Sigmoid colon (tissue), 7 donors: ENCODE results near the gene TEK. TPM values are rescaled to one million over a fixed set of nuclear protein-coding genes. Genes with fewer than 3 reads are reported as not detected.

ENCODE experiments used
- DNase-seq: peaks from one replicate; pipeline ENCODE4 v3.0.0-alpha.2; 2019
- H3K27ac ChIP-seq, 4 donors: fragments of 200-600 bp; sonication (generic); one replicate each; pipeline ENCODE4 v1.5.1; 2016 to 2019; ENCODE audit warnings: mild to moderate bottlenecking in 1 of 4
- H3K27me3 ChIP-seq, 3 donors: fragments of 200-600 bp; sonication (generic); one replicate each; pipeline ENCODE4 v1.5.1; 2019; ENCODE audit warnings: mild to moderate bottlenecking in 1 of 3
- H3K36me3 ChIP-seq, 4 donors: fragments of 200-600 bp; sonication (generic); one replicate each; pipeline ENCODE4 v1.5.1; 2016 to 2019
- H3K4me1 ChIP-seq, 4 donors: fragments of 200-600 bp; sonication (generic); one replicate each; pipeline ENCODE4 v1.5.1; 2017 to 2019
- H3K4me3 ChIP-seq, 4 donors: fragments of 200-600 bp; sonication (generic); one replicate each; pipeline ENCODE4 v1.5.1; 2017 to 2019; ENCODE audit warnings: mild to moderate bottlenecking in 2 of 4, moderate library complexity in 1 of 4
- H3K9me3 ChIP-seq, 4 donors: fragments of 200-600 bp in 3 of 4; sonication (generic) in 3 of 4; one replicate each; pipeline versions ENCODE4 v1.5.1 to v1.6.1; 2013 to 2019
- CTCF ChIP-seq, 4 experiments: fragments of 450-650 bp in 3 of 4; fragments of 200-600 bp in 1 of 4; IDR thresholded peaks; one replicate each; pipeline ENCODE4 v1.5.1; 2016 to 2019; ENCODE audit warnings: antibody characterized with exemption in 4 of 4, mild to moderate bottlenecking in 3 of 4, moderate library complexity in 2 of 4
- EP300 ChIP-seq, 4 donors: sonication (generic); formaldehyde crosslinking; IDR thresholded peaks; one replicate each; pipeline ENCODE4 v1.6.1; 2017; ENCODE audit warnings: antibody characterized with exemption in 4 of 4
- POLR2A ChIP-seq, 2 donors: fragments of 450-650 bp; IDR thresholded peaks; one replicate each; pipeline ENCODE4 v1.6.1; 2016; ENCODE audit warnings: antibody characterized with exemption in 2 of 2, mild to moderate bottlenecking in 2 of 2, moderate library complexity in 2 of 2
- POLR2AphosphoS5 ChIP-seq, 4 donors: sonication (generic); formaldehyde crosslinking; IDR thresholded peaks; one replicate each; pipeline ENCODE4 v1.6.1; 2017; ENCODE audit warnings: antibody characterized with exemption in 4 of 4
- WGBS, 2 donors: extraction: QIAGEN DNeasy Blood & Tissue Kit; methylation state at CpG; one replicate each; pipeline ENCODE4 v1.1.7; 2013; 5-methylcytosine and 5-hydroxymethylcytosine counted together
- intact Hi-C: fragments of 100-400 bp; cut with DNase I; formaldehyde crosslinking; loops from one replicate; pipeline ENCODE4 v1.15.1; 2023
- polyA plus RNA-seq, 3 donors: library from polyadenylated mRNA; stranded (reverse); fragments of 200-250 nt; gene quantifications; one replicate each; pipeline ENCODE4 v1.2.3, GENCODE V29; 2013
- total RNA-seq, 4 donors: library from RNA; depleted of rRNA; stranded (reverse); fragments of >200 nt; gene quantifications; one replicate each; pipeline ENCODE4 v1.1.0, GENCODE V29; 2016
- donor health status: healthy with polysubstance abuse.
- donor health status: Bipolar disorder and iron deficiency.
- donor health status: healthy.

Gene TEK
- total and polyA plus RNA-seq, 7 donors, result 0.23 to 11.1 (median 5.8) TPM

GRCh38 chr9:27247756-27248155 is 138.7 kb downstream of the TEK start:
- H3K27ac ChIP-seq, result no peak overlapping the region
- WGBS, 2 donors, result 8 to 17% methylated on average over 2 of the region's 2 CpGs
- H3K4me3 ChIP-seq, result no peak overlapping the region
- intact Hi-C loops, result no loop called here
- no peak for DNase-seq
- TF ChIP-seq POLR2A (IDR thresholded peaks at IDR 0.05) (no peak), CTCF (IDR thresholded peaks at IDR 0.05) (peak in 2 of 4 experiments; percentile 13 to 35)
- no peaks in the 10 kb centered on the region for H3K9me3 ChIP-seq
- H3K36me3 ChIP-seq, result no peaks in the 10 kb centered on the region
- H3K4me1 ChIP-seq, result no peaks in the 10 kb centered on the region
- no peaks in the 10 kb centered on the region for H3K27me3 ChIP-seq

GRCh38 chr9:27248702-27249101 is 139.7 kb downstream of the TEK start:
- no peak for DNase-seq
- H3K9me3 ChIP-seq, result no peaks in the 10 kb centered on the region
- H3K4me3 ChIP-seq, result no peak overlapping the region
- no peak overlapping the region for H3K27ac ChIP-seq
- TF ChIP-seq EP300 (IDR thresholded peaks at IDR 0.05), result no peak
- no peak for TF ChIP-seq CTCF (IDR thresholded peaks at IDR 0.05)
- no peak for TF ChIP-seq POLR2AphosphoS5 (IDR thresholded peaks at IDR 0.05)
- TF ChIP-seq POLR2A (IDR thresholded peaks at IDR 0.05), result no peak
- H3K27me3 ChIP-seq, result no peaks in the 10 kb centered on the region
- H3K4me1 ChIP-seq, result no peaks in the 10 kb centered on the region
- intact Hi-C loops, result no loop called here
- no peaks in the 10 kb centered on the region for H3K36me3 ChIP-seq

- no peaks in the 10 kb centered on the region for H3K9me3 ChIP-seq
- no peaks in the 10 kb centered on the region for H3K4me1 ChIP-seq
- H3K27me3 ChIP-seq, result no peaks in the 10 kb centered on the region
- no peak for TF ChIP-seq POLR2A (IDR thresholded peaks at IDR 0.05)
- TF ChIP-seq POLR2AphosphoS5 (IDR thresholded peaks at IDR 0.05), result no peak
- TF ChIP-seq EP300 (IDR thresholded peaks at IDR 0.05), result no peak
- TF ChIP-seq CTCF (IDR thresholded peaks at IDR 0.05), result no peak
- intact Hi-C loops, result no loop called here
- H3K27ac ChIP-seq, result no peak overlapping the region
- H3K36me3 ChIP-seq, result no peaks in the 10 kb centered on the region
- no peak overlapping the region for H3K4me3 ChIP-seq
- whole genome bisulfite sequencing, 2 donors, result 93 to 96% methylated on average over 7 of the region's 7 CpGs
- no peak for DNase-seq
Measured at GRCh38 chr9:27258662-27259061, 149.6 kb downstream of the TEK start.

GRCh38 chr9:27260789-27261516 is 151.9 kb downstream of the TEK start:
- intact Hi-C loops, result no loop called here
- Histone ChIP-seq H3K27ac (no peak overlapping the region), H3K36me3 (no peaks in the 10 kb centered on the region), H3K4me1 (no peaks in the 10 kb centered on the region), H3K4me3 (no peak overlapping the region), H3K27me3 (no peaks in the 10 kb centered on the region), H3K9me3 (no peaks in the 10 kb centered on the region)
- WGBS, 2 donors, result 87 to 88% methylated on average over 8 of the region's 8 CpGs
- no peak for DNase-seq
- no peak for TF ChIP-seq POLR2A (IDR thresholded peaks at IDR 0.05)
- no peak for TF ChIP-seq EP300 (IDR thresholded peaks at IDR 0.05)
- TF ChIP-seq CTCF (IDR thresholded peaks at IDR 0.05), result no peak
- no peak for TF ChIP-seq POLR2AphosphoS5 (IDR thresholded peaks at IDR 0.05)
